Sigmoid colon (tissue), 4 donors: ENCODE data around the gene CLCNKA.

Experiments used
- POLR2A ChIP-seq, 2 donors: fragments of 450-650 bp; IDR thresholded peaks; one replicate each; pipeline ENCODE4 v1.6.1; 2016; ENCODE audit warnings: antibody characterized with exemption in 2 of 2, mild to moderate bottlenecking in 2 of 2, moderate library complexity in 2 of 2
- POLR2AphosphoS5 ChIP-seq, 4 donors: sonication (generic); formaldehyde crosslinking; IDR thresholded peaks; one replicate each; pipeline ENCODE4 v1.6.1; 2017; ENCODE audit warnings: antibody characterized with exemption in 4 of 4
- TF ChIP-seq, protein P1 (sequence below), 4 experiments: fragments of 450-650 bp in 3 of 4; fragments of 200-600 bp in 1 of 4; IDR thresholded peaks; one replicate each; pipeline ENCODE4 v1.5.1; 2016 to 2019; ENCODE audit warnings: antibody characterized with exemption in 4 of 4, mild to moderate bottlenecking in 3 of 4, moderate library complexity in 2 of 4

DNA sequence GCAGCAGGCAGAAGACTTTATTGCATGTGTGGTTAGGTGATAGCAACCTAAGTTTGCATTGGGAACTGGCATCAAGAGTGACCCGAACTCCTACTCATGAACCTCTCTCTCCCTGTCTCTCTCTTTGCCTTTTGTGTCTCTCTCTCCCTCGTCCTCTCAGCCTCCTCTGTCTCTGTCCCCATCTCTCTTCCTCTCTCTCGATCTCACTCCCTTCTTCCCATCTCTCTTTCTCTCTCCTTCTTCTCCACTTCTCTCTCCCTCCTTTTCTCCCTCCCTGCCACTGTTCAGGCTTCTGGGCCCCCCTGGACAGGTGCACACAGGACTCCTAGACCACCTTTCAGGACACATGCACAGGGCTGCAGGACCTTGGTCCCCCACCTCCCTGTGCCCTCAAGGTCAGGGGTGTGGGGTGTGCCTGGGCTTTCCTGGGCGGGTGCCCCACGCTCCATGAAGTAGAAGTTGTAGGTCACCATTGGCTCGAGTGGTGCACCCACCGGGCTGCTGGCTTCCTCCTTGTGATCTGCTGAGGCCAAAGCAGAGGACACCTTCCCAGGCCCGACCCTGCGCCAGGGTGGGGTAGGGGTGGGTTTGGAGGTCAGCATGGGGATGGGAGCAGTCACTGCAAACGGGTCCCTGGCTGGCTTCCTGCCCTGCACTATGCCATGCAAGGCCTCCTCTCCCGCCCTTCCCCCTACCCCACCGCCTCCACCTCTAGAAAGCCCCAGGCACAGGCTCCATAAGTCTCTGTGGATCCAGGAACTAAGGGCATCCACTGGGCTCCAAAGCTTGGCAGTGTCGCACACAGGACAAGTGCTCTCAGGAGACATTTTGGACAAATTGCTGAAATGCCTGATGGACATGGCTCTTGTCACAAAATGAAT is 32.7 kb upstream of the CLCNKA start:
- TF ChIP-seq, protein P1, sequence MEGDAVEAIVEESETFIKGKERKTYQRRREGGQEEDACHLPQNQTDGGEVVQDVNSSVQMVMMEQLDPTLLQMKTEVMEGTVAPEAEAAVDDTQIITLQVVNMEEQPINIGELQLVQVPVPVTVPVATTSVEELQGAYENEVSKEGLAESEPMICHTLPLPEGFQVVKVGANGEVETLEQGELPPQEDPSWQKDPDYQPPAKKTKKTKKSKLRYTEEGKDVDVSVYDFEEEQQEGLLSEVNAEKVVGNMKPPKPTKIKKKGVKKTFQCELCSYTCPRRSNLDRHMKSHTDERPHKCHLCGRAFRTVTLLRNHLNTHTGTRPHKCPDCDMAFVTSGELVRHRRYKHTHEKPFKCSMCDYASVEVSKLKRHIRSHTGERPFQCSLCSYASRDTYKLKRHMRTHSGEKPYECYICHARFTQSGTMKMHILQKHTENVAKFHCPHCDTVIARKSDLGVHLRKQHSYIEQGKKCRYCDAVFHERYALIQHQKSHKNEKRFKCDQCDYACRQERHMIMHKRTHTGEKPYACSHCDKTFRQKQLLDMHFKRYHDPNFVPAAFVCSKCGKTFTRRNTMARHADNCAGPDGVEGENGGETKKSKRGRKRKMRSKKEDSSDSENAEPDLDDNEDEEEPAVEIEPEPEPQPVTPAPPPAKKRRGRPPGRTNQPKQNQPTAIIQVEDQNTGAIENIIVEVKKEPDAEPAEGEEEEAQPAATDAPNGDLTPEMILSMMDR (IDR thresholded peaks at IDR 0.05) = no peak
- TF ChIP-seq POLR2AphosphoS5 (IDR thresholded peaks at IDR 0.05) = no peak
- TF ChIP-seq POLR2A (IDR thresholded peaks at IDR 0.05) = no peak
